Measurements from ENCODE around the gene ZNF444. TPM values are rescaled to one million over a fixed set of nuclear protein-coding genes. Genes with fewer than 3 reads are reported as not detected.
A peak's percentile ranks its signal among the peaks of the same experiment; 100 is the strongest.
"Not testable (repeated sequence)": the region's sequence is repeated elsewhere in the genome, so short reads cannot be mapped to it uniquely, and the experiment has no call there.

The ZNF444 gene
- total and polyA plus RNA-seq, 8 donors: 35.4 to 52.3 (median 42.6) TPM

- TF ChIP-seq CTCF (IDR thresholded peaks at IDR 0.05): no peak
- H3K4me1 ChIP-seq: peaks cover 0 to 13% of the 10 kb centered on the region in 2 donors
- intact Hi-C loops (cut with DNase I): no loop called here
- no peaks in the 10 kb centered on the region for H3K9me3 ChIP-seq
- H3K36me3 ChIP-seq: peaks cover 0 to 34% of the 10 kb centered on the region in 2 donors
- ATAC-seq: no peak
- no peak overlapping the region for H3K4me3 ChIP-seq
- H3K27me3 ChIP-seq: no peaks in the 10 kb centered on the region
- no peak for DNase-seq
- no peak overlapping the region for H3K27ac ChIP-seq
These were observed 7.0 kb downstream of the ZNF444 start for GRCh38 chr19:56148096-56148495.

- H3K36me3 ChIP-seq: peaks cover 0 to 35% of the 10 kb centered on the region in 2 donors
- H3K27ac ChIP-seq; ATAC-seq; H3K4me3 ChIP-seq; H3K4me1 ChIP-seq; H3K27me3 ChIP-seq; DNase-seq; intact Hi-C loops (cut with DNase I); H3K9me3 ChIP-seq: not testable (repeated sequence)
These were observed 8.0 kb downstream of the ZNF444 start for GRCh38 chr19:56148955-56149655.

GRCh38 chr19:56149656-56150038, 8.6 kb downstream of the ZNF444 start:
- TF ChIP-seq CTCF (IDR thresholded peaks at IDR 0.05): no peak
- Histone ChIP-seq H3K4me1 (peaks cover 0 to 2% of the 10 kb centered on the region in 2 donors), H3K4me3 (no peak overlapping the region), H3K36me3 (peaks cover 0 to 40% of the 10 kb centered on the region in 2 donors), H3K9me3 (no peaks in the 10 kb centered on the region), H3K27ac (no peak overlapping the region), H3K27me3 (no peaks in the 10 kb centered on the region)
- ATAC-seq (no peak), DNase-seq (no peak)
- intact Hi-C loops (cut with DNase I): no loop called here

GRCh38 chr19:56150358-56150757, 9.3 kb downstream of the ZNF444 start:
- Histone ChIP-seq H3K9me3 (no peaks in the 10 kb centered on the region), H3K4me1 (no peaks in the 10 kb centered on the region), H3K27me3 (no peaks in the 10 kb centered on the region), H3K27ac (no peak overlapping the region), H3K36me3 (peaks cover 0 to 47% of the 10 kb centered on the region in 2 donors), H3K4me3 (no peak overlapping the region)
- intact Hi-C loops (cut with DNase I): no loop called here
- no peak for TF ChIP-seq CTCF (IDR thresholded peaks at IDR 0.05)
- ATAC-seq (no peak), DNase-seq (no peak)

GRCh38 chr19:56152644-56153043, 11.6 kb downstream of the ZNF444 start:
- no peak for DNase-seq

More at GRCh38 chr19:56152644-56153043, 11.6 kb downstream of the ZNF444 start:
- H3K36me3 ChIP-seq: peaks cover 0 to 44% of the 10 kb centered on the region in 2 donors
- H3K27me3 ChIP-seq: no peaks in the 10 kb centered on the region
- TF ChIP-seq CTCF (IDR thresholded peaks at IDR 0.05): no peak
- intact Hi-C loops (cut with DNase I): no loop called here
- ATAC-seq: no peak
- H3K4me3 ChIP-seq: no peak overlapping the region
- H3K4me1 ChIP-seq: peaks cover 0 to 3% of the 10 kb centered on the region in 2 donors
- H3K27ac ChIP-seq: peak overlapping the region in 1 of 2 donors; percentile 33
- no peaks in the 10 kb centered on the region for H3K9me3 ChIP-seq
